Activated CD8-positive, alpha-beta T cell treated with anti-CD3 and anti-CD28 coated beads for 36 hours (primary cell): ENCODE measurements around the gene SMAD2. TPM values are rescaled to one million over a fixed set of nuclear protein-coding genes. Genes with fewer than 3 reads are reported as not detected.

Experiments used
- ATAC-seq: fragments of 200-7000 bp; cut with Tn5 transposase; one replicate; pipeline ENCODE4 v1.10.0; 2021; ENCODE audit warnings: mild to moderate bottlenecking, moderate library complexity
- CTCF ChIA-PET: fragments of 350-600 bp; sonication (Branson Sonifier 250); formaldehyde crosslinking; loops from one replicate; lab custom pipeline; 2021; ENCODE audit warnings: antibody characterized with exemption; lab: Charles Lee
- POLR2A ChIA-PET: fragments of 350-600 bp; sonication (Branson Sonifier 250); formaldehyde crosslinking; loops from one replicate; lab custom pipeline; 2021; ENCODE audit warnings: antibody characterized with exemption; lab: Charles Lee
- DNase-seq: peaks from one replicate; pipeline ENCODE4 v3.0.0-alpha.2; 2020
- H3K27ac Mint-ChIP-seq: one replicate; pipeline ENCODE4 v1.8.0; 2021; ENCODE audit warnings: mild to moderate bottlenecking, mixed read lengths
- H3K27me3 Mint-ChIP-seq: one replicate; pipeline ENCODE4 v1.8.0; 2021; ENCODE audit warnings: mixed read lengths
- H3K36me3 Mint-ChIP-seq: one replicate; pipeline ENCODE4 v1.8.0; 2021; ENCODE audit warnings: low read depth, mixed read lengths
- H3K4me1 Mint-ChIP-seq: one replicate; pipeline ENCODE4 v1.8.0; 2021; ENCODE audit warnings: low read depth, mixed read lengths
- H3K4me3 Mint-ChIP-seq: one replicate; pipeline ENCODE4 v1.8.0; 2021; ENCODE audit warnings: mild to moderate bottlenecking, moderate library complexity, mixed read lengths
- H3K9me3 Mint-ChIP-seq: one replicate; pipeline ENCODE4 v1.8.0; 2021; ENCODE audit warnings: mixed read lengths
- CTCF ChIP-seq: fragments of 200-600 bp; IDR thresholded peaks from one replicate; pipeline ENCODE4 v1.8.0; 2022; ENCODE audit warnings: antibody characterized with exemption, mild to moderate bottlenecking
- intact Hi-C: fragments of 100-400 bp; cut with micrococcal nuclease; formaldehyde crosslinking; loops from one replicate; pipeline ENCODE4 v1.10.0; 2022
- total RNA-seq, 2 experiments: library from RNA; stranded (reverse); gene quantifications; one replicate each; pipeline ENCODE4 v1.2.3, GENCODE V29; 2021

The SMAD2 gene
- total RNA-seq, 2 experiments from 2014 or later: 141 to 142 TPM

GRCh38 chr18:47895565-47896250 lies 34.8 kb downstream of the SMAD2 start:
- Mint-ChIP-seq H3K27me3 (no peaks in the 10 kb centered on the region), H3K9me3 (peaks cover 2% of the 10 kb centered on the region), H3K27ac (no peak overlapping the region), H3K4me3 (no peak overlapping the region), H3K36me3 (peaks cover 56% of the 10 kb centered on the region), H3K4me1 (peaks cover 70% of the 10 kb centered on the region)
- intact Hi-C loops: no loop called here
- no peak for DNase-seq
- CTCF ChIA-PET: interaction anchor here (0.8 to 1.4 kb wide), 4 partner anchors 16 to 57 kb away, joined by 3 read pairs; no protein-coding TSS in a partner anchor
- POLR2A ChIA-PET: interaction anchor here (0.8 to 1.9 kb wide), 2 partner anchors 23 to 25 kb away, joined by 3 to 4 read pairs; no protein-coding TSS in a partner anchor
- TF ChIP-seq CTCF: no peak
- peak; percentile 74 for ATAC-seq

GRCh38 chr18:47893939-47894699 lies 36.3 kb downstream of the SMAD2 start:
- peaks cover 59% of the 10 kb centered on the region for H3K4me1 Mint-ChIP-seq
- peaks cover 51% of the 10 kb centered on the region for H3K36me3 Mint-ChIP-seq
- intact Hi-C loops: no loop called here
- ChIA-PET POLR2A (interaction anchor here (0.6 to 1.4 kb wide), 3 partner anchors 12 to 30 kb away, joined by 3 to 4 read pairs (median 3); no protein-coding TSS in a partner anchor), CTCF (interaction anchor here (0.7 to 1.5 kb wide), 3 partner anchors 10 to 120 kb away, joined by 3 to 8 read pairs (median 3); no protein-coding TSS in a partner anchor)
- H3K27me3 Mint-ChIP-seq: no peaks in the 10 kb centered on the region
- no peak overlapping the region for H3K27ac Mint-ChIP-seq
- no peak for TF ChIP-seq CTCF
- DNase-seq (no peak), ATAC-seq (no peak)
- H3K4me3 Mint-ChIP-seq: no peak overlapping the region
- no peaks in the 10 kb centered on the region for H3K9me3 Mint-ChIP-seq

- no peak overlapping the region for H3K4me3 Mint-ChIP-seq
- H3K4me1 Mint-ChIP-seq: peaks cover 61% of the 10 kb centered on the region
- POLR2A ChIA-PET: interaction anchor here (0.6 to 1.4 kb wide), 2 partner anchors 17 to 28 kb away, joined by 3 to 4 read pairs; no protein-coding TSS in a partner anchor
- no peaks in the 10 kb centered on the region for H3K9me3 Mint-ChIP-seq
- no peak for DNase-seq
- no peaks in the 10 kb centered on the region for H3K27me3 Mint-ChIP-seq
- CTCF ChIA-PET: interaction anchor here (1.3 to 1.5 kb wide), 2 partner anchors 9 to 39 kb away, joined by 3 to 8 read pairs; no protein-coding TSS in a partner anchor
- H3K36me3 Mint-ChIP-seq: peaks cover 57% of the 10 kb centered on the region
- no peak for ATAC-seq
- intact Hi-C loops: no loop called here
- TF ChIP-seq CTCF: no peak
- no peak overlapping the region for H3K27ac Mint-ChIP-seq
Observed at GRCh38 chr18:47893047-47893446, 37.4 kb downstream of the SMAD2 start.

GRCh38 chr18:47888156-47888555 lies 42.3 kb downstream of the SMAD2 start:
- ChIA-PET POLR2A (interaction anchor here (1.0 kb wide), 1 partner anchor 25 kb away, joined by 3 read pairs; no protein-coding TSS in a partner anchor), CTCF (interaction anchor here (0.8 to 1.3 kb wide), 2 partner anchors 10 to 35 kb away, joined by 3 read pairs; no protein-coding TSS in a partner anchor)
- intact Hi-C loops: no loop called here
- DNase-seq (no peak), ATAC-seq (no peak)
- Mint-ChIP-seq H3K27ac (peak overlapping the region; percentile 46), H3K4me1 (peaks cover 50% of the 10 kb centered on the region), H3K36me3 (peaks cover 50% of the 10 kb centered on the region), H3K4me3 (no peak overlapping the region), H3K9me3 (no peaks in the 10 kb centered on the region), H3K27me3 (no peaks in the 10 kb centered on the region)
- no peak for TF ChIP-seq CTCF
